ENCODE measurements around the gene C2CD2. TPM values are rescaled to one million over a fixed set of nuclear protein-coding genes. Genes with fewer than 3 reads are reported as not detected.

C2CD2 gene
- total RNA-seq, 1 donor from 2014 or later: 45.0 TPM

DNA sequence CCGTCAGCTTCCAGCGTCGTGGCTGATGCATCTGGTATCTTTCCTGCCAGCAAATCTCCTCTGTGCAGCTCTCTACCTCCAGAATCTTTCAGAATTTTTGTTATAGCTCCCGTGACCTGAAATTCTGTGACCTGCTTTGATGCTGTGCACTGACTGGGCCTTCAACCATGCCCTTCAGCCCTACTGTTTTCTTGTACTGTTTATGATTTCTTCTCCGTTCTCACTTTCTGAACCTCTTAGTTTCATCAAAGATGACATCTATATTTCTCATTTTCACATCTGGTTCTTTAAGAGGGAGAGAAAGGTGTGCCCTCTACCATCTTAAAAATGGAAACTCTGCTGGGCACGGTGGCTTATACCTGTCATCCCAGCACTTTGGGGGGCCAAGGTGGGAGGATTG lies 80.4 kb downstream of the C2CD2 start:
- H3K36me3 ChIP-seq: peaks cover 0 to 2% of the 10 kb centered on the region in 2 donors
- no peaks in the 10 kb centered on the region for H3K9me3 ChIP-seq
- intact Hi-C loops (cut with DNase I): no loop called here
- no peak for DNase-seq (ENCODE audit: low spot score in 2 of 2)
- no peak overlapping the region for H3K4me3 ChIP-seq
- TF ChIP-seq, protein P1, sequence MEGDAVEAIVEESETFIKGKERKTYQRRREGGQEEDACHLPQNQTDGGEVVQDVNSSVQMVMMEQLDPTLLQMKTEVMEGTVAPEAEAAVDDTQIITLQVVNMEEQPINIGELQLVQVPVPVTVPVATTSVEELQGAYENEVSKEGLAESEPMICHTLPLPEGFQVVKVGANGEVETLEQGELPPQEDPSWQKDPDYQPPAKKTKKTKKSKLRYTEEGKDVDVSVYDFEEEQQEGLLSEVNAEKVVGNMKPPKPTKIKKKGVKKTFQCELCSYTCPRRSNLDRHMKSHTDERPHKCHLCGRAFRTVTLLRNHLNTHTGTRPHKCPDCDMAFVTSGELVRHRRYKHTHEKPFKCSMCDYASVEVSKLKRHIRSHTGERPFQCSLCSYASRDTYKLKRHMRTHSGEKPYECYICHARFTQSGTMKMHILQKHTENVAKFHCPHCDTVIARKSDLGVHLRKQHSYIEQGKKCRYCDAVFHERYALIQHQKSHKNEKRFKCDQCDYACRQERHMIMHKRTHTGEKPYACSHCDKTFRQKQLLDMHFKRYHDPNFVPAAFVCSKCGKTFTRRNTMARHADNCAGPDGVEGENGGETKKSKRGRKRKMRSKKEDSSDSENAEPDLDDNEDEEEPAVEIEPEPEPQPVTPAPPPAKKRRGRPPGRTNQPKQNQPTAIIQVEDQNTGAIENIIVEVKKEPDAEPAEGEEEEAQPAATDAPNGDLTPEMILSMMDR (IDR thresholded peaks at IDR 0.05): no peak
- H3K27me3 ChIP-seq: no peaks in the 10 kb centered on the region
- H3K4me1 ChIP-seq: peaks cover 0 to 2% of the 10 kb centered on the region in 2 donors
- no peak overlapping the region for H3K27ac ChIP-seq

DNA sequence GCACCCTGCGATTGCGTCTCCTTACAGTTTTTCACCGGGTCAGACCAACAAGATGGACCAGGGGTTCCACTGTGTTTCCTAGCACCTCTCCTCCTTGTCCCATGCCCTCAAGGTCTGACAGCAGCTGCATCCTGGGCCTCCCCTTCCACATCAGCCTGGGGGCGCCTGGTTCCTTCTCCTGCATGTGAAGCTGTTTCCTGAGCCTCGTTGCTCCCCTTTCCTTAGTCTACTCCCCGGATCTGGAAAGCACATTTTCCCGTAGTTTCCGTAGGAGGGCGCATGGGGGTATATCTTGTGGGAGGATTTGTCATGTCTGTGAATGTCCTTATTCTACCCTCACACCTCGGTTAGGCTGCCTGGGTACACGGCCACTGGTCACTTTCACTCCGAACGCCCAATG lies 80.8 kb downstream of the C2CD2 start:
- intact Hi-C loops (cut with DNase I): no loop called here
- Histone ChIP-seq H3K4me3 (no peak overlapping the region), H3K27ac (no peak overlapping the region), H3K9me3 (no peaks in the 10 kb centered on the region), H3K36me3 (peaks cover 0 to 2% of the 10 kb centered on the region in 2 donors), H3K27me3 (no peaks in the 10 kb centered on the region), H3K4me1 (peaks cover 0 to 2% of the 10 kb centered on the region in 2 donors)
- DNase-seq (ENCODE audit: low spot score in 2 of 2): no peak
- TF ChIP-seq, protein P1 (IDR thresholded peaks at IDR 0.05): no peak

DNA sequence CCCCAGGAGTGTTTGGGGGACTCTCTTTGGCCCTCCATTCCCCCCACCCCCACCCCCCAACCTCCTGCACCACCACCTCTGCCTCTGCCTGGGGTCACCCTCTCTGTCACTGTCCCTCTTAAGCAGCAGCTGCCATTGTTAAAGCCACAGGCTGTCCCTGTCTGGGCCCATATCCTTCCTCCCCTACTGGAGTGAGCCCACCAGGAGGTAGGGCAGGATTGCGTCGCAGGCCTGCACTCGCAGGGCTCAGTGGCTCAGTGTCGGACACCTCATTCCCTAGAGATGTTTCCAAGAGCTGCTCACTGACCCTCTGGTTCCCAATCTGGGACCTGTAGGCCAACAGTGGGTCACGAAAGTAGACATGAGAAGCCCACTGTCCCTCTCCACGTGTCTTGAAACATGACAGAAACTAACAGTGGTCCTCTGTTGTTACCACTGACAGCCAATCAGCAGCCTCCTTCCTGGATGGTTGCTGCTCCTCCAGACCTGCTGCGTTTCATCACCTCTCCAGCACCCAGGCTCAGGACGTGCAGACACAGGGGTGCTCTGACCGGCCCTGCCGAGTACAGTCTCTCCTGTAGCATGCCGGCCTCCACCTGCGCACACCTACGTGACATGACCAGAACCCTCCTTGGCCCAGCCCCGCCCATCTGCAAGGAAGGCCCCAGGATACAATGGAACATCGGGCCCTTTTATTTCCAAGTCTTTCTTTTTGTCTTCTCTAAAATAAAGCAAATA lies 82.4 kb downstream of the C2CD2 start:
- DNase-seq (ENCODE audit: low spot score in 2 of 2): no peak
- TF ChIP-seq, protein P1 (IDR thresholded peaks at IDR 0.05): no peak
- Histone ChIP-seq H3K27me3 (no peaks in the 10 kb centered on the region), H3K4me1 (no peaks in the 10 kb centered on the region), H3K9me3 (no peaks in the 10 kb centered on the region), H3K27ac (no peak overlapping the region), H3K36me3 (peaks cover 0 to 2% of the 10 kb centered on the region in 2 donors), H3K4me3 (no peak overlapping the region)
- intact Hi-C loops (cut with DNase I): no loop called here

DNA sequence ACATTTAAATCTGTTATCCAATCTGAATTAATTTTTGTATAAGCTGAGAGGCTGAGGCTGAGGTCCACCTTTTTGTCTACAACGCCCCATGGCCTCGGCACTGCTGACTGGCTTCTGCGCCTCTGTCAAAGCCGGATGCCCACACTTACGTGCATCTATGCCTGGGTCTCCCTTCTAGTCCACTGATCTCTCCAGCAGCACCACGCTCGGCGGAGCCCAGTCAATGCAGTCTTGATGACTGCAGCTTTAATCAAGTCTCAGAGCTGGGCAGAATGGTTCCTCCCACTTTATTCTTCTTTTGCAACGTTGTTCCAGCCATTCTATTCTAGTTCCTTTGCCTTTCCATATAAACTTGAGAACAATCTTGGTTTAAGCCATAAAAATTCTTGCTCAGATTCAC lies 84.0 kb downstream of the C2CD2 start:
- intact Hi-C loops (cut with DNase I): no loop called here
- TF ChIP-seq, protein P1 (IDR thresholded peaks at IDR 0.05): no peak
- no peak for DNase-seq (ENCODE audit: low spot score in 2 of 2)
- Histone ChIP-seq H3K36me3 (peaks cover 0 to 2% of the 10 kb centered on the region in 2 donors), H3K27me3 (no peaks in the 10 kb centered on the region), H3K4me1 (no peaks in the 10 kb centered on the region), H3K27ac (no peak overlapping the region), H3K9me3 (no peaks in the 10 kb centered on the region), H3K4me3 (no peak overlapping the region)

DNA sequence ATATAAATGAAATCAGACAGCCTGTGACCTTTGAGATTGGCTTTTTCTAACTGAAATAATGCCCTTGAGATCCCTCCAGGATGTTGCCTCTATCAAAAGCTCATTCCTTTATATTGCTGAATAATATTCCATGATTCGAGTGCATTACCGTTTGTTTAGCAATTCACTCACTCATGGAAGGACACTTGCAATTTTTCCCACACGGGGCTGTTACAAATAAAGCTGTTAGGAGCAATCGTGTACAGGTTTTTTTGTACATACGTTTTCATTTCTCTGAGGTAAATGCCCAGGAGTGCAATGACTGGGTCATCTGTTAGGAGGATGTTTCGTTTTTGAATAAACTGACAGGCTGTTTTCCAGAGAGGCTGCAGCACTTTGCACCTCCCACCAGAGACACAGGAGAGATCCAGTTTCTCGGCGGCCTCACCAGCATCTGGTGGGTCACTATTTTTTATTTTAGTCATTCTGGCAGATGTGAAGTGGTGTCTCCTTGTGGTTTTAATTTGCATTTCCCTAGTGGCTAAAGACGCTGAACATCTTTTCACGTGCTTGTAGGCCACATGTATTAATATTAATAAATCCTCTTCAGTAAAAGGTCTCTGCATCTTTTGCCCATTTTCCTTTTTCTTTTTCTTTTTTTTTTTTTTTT lies 85.6 kb downstream of the C2CD2 start:
- intact Hi-C loops (cut with DNase I): no loop called here
- Histone ChIP-seq H3K9me3 (no peaks in the 10 kb centered on the region), H3K4me1 (no peaks in the 10 kb centered on the region), H3K27me3 (no peaks in the 10 kb centered on the region), H3K27ac (no peak overlapping the region), H3K36me3 (no peaks in the 10 kb centered on the region), H3K4me3 (no peak overlapping the region)
- DNase-seq (ENCODE audit: low spot score in 2 of 2): no peak
- TF ChIP-seq, protein P1 (IDR thresholded peaks at IDR 0.05): no peak

All from ascending aorta (tissue), 2 donors.